Measurements from ENCODE around the gene AXIN1.

AXIN1 gene

GRCh38 chr16:330741-331140, 21.8 kb downstream of the AXIN1 start:
- H3K4me3 ChIP-seq (ENCODE audit: low read depth, low read length): no peak overlapping the region
- no peak for DNase-seq (ENCODE audit: low read depth)
- no peak for TF ChIP-seq CTCF (conservative IDR thresholded peaks at IDR 0.05; ENCODE audit: low read depth, low read length)

GRCh38 chr16:325375-326145, 27.0 kb downstream of the AXIN1 start:
- no peak for TF ChIP-seq CTCF (conservative IDR thresholded peaks at IDR 0.05; ENCODE audit: low read depth, low read length)
- DNase-seq (ENCODE audit: low read depth): no peak
- no peak overlapping the region for H3K4me3 ChIP-seq (ENCODE audit: low read depth, low read length)

- TF ChIP-seq CTCF (conservative IDR thresholded peaks at IDR 0.05; ENCODE audit: low read depth, low read length): no peak
- DNase-seq (ENCODE audit: low read depth): peak; percentile 18
- H3K4me3 ChIP-seq (ENCODE audit: low read depth, low read length): no peak overlapping the region
Measured at GRCh38 chr16:324451-325334, 27.8 kb downstream of the AXIN1 start.

GRCh38 chr16:324201-324450, 28.4 kb downstream of the AXIN1 start:
- no peak for TF ChIP-seq CTCF (conservative IDR thresholded peaks at IDR 0.05; ENCODE audit: low read depth, low read length)
- DNase-seq (ENCODE audit: low read depth): no peak

GRCh38 chr16:322476-323143, 29.9 kb downstream of the AXIN1 start:
- no peak for DNase-seq (ENCODE audit: low read depth)
- H3K4me3 ChIP-seq (ENCODE audit: low read depth, low read length): no peak overlapping the region
- no peak for TF ChIP-seq CTCF (conservative IDR thresholded peaks at IDR 0.05; ENCODE audit: low read depth, low read length)

More at GRCh38 chr16:324201-324450, 28.4 kb downstream of the AXIN1 start:
- H3K4me3 ChIP-seq (ENCODE audit: low read depth, low read length): no peak overlapping the region

- no peak overlapping the region for H3K4me3 ChIP-seq (ENCODE audit: low read depth, low read length)
- no peak for DNase-seq (ENCODE audit: low read depth)
- TF ChIP-seq CTCF (conservative IDR thresholded peaks at IDR 0.05; ENCODE audit: low read depth, low read length): no peak
Measured at GRCh38 chr16:321532-321931, 31.0 kb downstream of the AXIN1 start.

Data from choroid plexus epithelial cell (primary cell).